ENCODE measurements around the gene SYNE2.

DNA sequence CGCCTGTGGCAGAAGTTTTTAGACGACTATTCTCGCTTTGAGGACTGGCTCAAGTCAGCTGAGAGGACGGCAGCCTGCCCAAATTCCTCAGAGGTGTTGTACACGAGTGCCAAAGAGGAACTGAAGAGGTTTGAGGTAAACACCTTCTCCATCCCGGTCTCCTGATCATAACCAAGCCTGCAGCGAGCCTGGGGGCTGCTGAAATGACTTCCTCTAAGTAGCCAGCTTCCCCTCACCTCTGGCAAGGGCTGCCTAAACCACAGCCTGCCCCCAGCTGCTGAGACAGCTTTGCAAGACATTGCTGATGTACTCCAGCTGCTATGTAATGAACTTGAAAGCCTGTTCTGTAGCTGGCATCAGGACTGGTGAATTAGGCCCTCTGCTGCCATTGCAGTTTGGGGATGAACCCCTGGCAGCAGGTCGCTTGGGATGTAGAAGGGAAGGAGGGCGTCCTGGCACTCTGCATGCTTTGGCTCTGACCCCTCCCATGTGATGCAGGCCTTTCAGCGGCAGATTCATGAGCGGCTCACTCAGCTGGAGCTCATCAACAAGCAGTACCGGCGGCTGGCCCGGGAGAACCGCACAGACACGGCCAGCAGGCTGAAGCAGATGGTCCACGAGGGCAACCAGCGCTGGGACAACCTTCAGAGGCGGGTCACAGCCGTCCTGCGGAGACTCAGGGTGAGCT is 356.8 kb downstream of the SYNE2 start:
- TF ChIP-seq CEBPB (IDR thresholded peaks at IDR 0.05) (no peak), TCF12 (IDR thresholded peaks at IDR 0.05; ENCODE audit: low read depth) (no peak), EGR1 (IDR thresholded peaks at IDR 0.05) (no peak), NFIC (IDR thresholded peaks at IDR 0.05) (no peak)
- TF ChIP-seq, protein P1, sequence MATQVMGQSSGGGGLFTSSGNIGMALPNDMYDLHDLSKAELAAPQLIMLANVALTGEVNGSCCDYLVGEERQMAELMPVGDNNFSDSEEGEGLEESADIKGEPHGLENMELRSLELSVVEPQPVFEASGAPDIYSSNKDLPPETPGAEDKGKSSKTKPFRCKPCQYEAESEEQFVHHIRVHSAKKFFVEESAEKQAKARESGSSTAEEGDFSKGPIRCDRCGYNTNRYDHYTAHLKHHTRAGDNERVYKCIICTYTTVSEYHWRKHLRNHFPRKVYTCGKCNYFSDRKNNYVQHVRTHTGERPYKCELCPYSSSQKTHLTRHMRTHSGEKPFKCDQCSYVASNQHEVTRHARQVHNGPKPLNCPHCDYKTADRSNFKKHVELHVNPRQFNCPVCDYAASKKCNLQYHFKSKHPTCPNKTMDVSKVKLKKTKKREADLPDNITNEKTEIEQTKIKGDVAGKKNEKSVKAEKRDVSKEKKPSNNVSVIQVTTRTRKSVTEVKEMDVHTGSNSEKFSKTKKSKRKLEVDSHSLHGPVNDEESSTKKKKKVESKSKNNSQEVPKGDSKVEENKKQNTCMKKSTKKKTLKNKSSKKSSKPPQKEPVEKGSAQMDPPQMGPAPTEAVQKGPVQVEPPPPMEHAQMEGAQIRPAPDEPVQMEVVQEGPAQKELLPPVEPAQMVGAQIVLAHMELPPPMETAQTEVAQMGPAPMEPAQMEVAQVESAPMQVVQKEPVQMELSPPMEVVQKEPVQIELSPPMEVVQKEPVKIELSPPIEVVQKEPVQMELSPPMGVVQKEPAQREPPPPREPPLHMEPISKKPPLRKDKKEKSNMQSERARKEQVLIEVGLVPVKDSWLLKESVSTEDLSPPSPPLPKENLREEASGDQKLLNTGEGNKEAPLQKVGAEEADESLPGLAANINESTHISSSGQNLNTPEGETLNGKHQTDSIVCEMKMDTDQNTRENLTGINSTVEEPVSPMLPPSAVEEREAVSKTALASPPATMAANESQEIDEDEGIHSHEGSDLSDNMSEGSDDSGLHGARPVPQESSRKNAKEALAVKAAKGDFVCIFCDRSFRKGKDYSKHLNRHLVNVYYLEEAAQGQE (IDR thresholded peaks at IDR 0.05; ENCODE audit: low read depth): no peak

Data from Ishikawa (cell line).